Right lobe of liver (tissue), 6 donors: ENCODE results near the gene TMEM161B. TPM values are rescaled to one million over a fixed set of nuclear protein-coding genes. Genes with fewer than 3 reads are reported as not detected.

Experiments used
- ATAC-seq, 4 donors: fragments of 200-7000 bp; cut with Tn5 transposase; one replicate each; pipeline ENCODE4 v1.9.1; 2020; ENCODE audit warnings: mild to moderate bottlenecking in 4 of 4, moderate library complexity in 4 of 4
- DNase-seq, 3 donors: peaks; one replicate each; pipeline ENCODE4 v3.0.0-alpha.2; 2020
- H3K27ac ChIP-seq, 3 donors: fragments of 200-600 bp; one replicate each; pipeline ENCODE4 v1.8.0; 2022
- H3K27me3 ChIP-seq, 2 donors: fragments of 200-600 bp; one replicate each; pipeline ENCODE4 v1.8.0; 2022
- H3K36me3 ChIP-seq, 4 donors: fragments of 200-600 bp; sonication (generic) in 1 of 4; one replicate each; pipeline versions ENCODE4 v1.5.1 to v1.8.0; 2017 to 2022; ENCODE audit warnings: control low read depth in 1 of 4
- H3K4me1 ChIP-seq, 4 donors: fragments of 200-600 bp; sonication (generic) in 1 of 4; one replicate each; pipeline versions ENCODE4 v1.5.1 to v1.8.0; 2017 to 2022; ENCODE audit warnings: control low read depth in 1 of 4
- H3K4me3 ChIP-seq, 3 donors: fragments of 200-600 bp; one replicate each; pipeline ENCODE4 v1.8.0; 2022
- H3K9me3 ChIP-seq, 4 donors: fragments of 200-600 bp; sonication (generic) in 1 of 4; one replicate each; pipeline versions ENCODE4 v1.5.1 to v1.8.0; 2017 to 2022; ENCODE audit warnings: control low read depth in 1 of 4
- POLR2A ChIP-seq: fragments of 450-650 bp; IDR thresholded peaks from one replicate; pipeline ENCODE4 v1.6.1; 2017; ENCODE audit warnings: antibody characterized with exemption, mild to moderate bottlenecking
- WGBS: methylation state at CpG from one replicate; pipeline ENCODE4 v1.1.6; 2018; ENCODE audit warnings: low coverage, low lambda C conversion rate; ENCODE audit not compliant: insufficient coverage; ENCODE audit errors: missing lambda C conversion rate; 5-methylcytosine and 5-hydroxymethylcytosine counted together
- intact Hi-C, 2 donors: fragments of 100-400 bp; cut with DNase I; formaldehyde crosslinking; loops; one replicate each; pipeline versions ENCODE4 v1.11.2 to v1.14.1; 2022
- small RNA-seq, 2 experiments: library from RNA; depleted of rRNA; stranded (forward); fragments of <200 nt; gene quantifications; one replicate each; pipeline ENCODE3, GENCODE V24; 2016
- total RNA-seq, 6 experiments: library from RNA; depleted of rRNA in 2 of 6; stranded (reverse); fragments of >200 nt in 2 of 6; fragmentation: NEBNext Ultra II Directional in 3 of 6; extraction: Animal tissue kit (Norgen Biotek cat#: 25700) in 3 of 6; gene quantifications; one replicate each; pipeline versions ENCODE4 v1.1.0 to v1.2.4, GENCODE V29; 2016 to 2023
- TF ChIP-seq, protein P1 (sequence below), 4 donors: fragments of 200-600 bp in 3 of 4; fragments of 450-650 bp in 1 of 4; IDR thresholded peaks; one replicate each; pipeline versions ENCODE4 v1.5.1 to v1.8.0; 2016 to 2022; ENCODE audit warnings: antibody characterized with exemption in 4 of 4, mild to moderate bottlenecking in 2 of 4
- donor health status: DM: no; HTN: yes; CAD: no.
- donor health status: DM: no; HTN: no; CAD: no.
- donor health status: DM: no; HTN: no; CAD: no.
- donor health status: DM: no; HTN: yes; CAD: no.
- donor health status: DM: no; HTN: yes; CAD: no.

TMEM161B gene
- total RNA-seq, 6 experiments from 2014 or later = 7.2 to 9.9 (median 8.2) TPM

DNA sequence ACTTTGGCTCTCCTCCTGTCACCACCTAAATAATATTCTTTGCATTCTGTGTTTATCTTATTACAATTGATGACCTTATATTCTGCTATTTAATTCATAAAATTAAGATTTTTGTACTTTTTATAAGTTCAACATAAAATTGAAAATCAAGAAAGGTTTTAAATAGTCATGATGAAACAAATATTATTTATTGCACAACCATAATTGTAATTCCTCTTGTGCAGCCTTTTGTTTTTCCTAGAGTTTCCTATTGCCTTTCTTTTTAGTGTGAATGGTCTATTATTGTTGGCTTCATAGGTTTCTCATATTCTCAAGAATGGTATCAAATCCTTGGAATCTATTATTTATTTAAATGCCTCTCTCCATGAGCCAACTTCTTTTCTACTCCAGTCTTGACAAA is 117.9 kb downstream of the TMEM161B start:
- no peaks in the 10 kb centered on the region for H3K36me3 ChIP-seq
- no peak overlapping the region for H3K27ac ChIP-seq
- ATAC-seq (no peak), DNase-seq (no peak)
- H3K4me1 ChIP-seq = no peaks in the 10 kb centered on the region
- H3K9me3 ChIP-seq = no peaks in the 10 kb centered on the region
- TF ChIP-seq POLR2A = no peak
- TF ChIP-seq, protein P1, sequence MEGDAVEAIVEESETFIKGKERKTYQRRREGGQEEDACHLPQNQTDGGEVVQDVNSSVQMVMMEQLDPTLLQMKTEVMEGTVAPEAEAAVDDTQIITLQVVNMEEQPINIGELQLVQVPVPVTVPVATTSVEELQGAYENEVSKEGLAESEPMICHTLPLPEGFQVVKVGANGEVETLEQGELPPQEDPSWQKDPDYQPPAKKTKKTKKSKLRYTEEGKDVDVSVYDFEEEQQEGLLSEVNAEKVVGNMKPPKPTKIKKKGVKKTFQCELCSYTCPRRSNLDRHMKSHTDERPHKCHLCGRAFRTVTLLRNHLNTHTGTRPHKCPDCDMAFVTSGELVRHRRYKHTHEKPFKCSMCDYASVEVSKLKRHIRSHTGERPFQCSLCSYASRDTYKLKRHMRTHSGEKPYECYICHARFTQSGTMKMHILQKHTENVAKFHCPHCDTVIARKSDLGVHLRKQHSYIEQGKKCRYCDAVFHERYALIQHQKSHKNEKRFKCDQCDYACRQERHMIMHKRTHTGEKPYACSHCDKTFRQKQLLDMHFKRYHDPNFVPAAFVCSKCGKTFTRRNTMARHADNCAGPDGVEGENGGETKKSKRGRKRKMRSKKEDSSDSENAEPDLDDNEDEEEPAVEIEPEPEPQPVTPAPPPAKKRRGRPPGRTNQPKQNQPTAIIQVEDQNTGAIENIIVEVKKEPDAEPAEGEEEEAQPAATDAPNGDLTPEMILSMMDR (IDR thresholded peaks at IDR 0.05) = no peak
- no peak overlapping the region for H3K4me3 ChIP-seq
- intact Hi-C loops = no loop called here
- H3K27me3 ChIP-seq = no peaks in the 10 kb centered on the region

DNA sequence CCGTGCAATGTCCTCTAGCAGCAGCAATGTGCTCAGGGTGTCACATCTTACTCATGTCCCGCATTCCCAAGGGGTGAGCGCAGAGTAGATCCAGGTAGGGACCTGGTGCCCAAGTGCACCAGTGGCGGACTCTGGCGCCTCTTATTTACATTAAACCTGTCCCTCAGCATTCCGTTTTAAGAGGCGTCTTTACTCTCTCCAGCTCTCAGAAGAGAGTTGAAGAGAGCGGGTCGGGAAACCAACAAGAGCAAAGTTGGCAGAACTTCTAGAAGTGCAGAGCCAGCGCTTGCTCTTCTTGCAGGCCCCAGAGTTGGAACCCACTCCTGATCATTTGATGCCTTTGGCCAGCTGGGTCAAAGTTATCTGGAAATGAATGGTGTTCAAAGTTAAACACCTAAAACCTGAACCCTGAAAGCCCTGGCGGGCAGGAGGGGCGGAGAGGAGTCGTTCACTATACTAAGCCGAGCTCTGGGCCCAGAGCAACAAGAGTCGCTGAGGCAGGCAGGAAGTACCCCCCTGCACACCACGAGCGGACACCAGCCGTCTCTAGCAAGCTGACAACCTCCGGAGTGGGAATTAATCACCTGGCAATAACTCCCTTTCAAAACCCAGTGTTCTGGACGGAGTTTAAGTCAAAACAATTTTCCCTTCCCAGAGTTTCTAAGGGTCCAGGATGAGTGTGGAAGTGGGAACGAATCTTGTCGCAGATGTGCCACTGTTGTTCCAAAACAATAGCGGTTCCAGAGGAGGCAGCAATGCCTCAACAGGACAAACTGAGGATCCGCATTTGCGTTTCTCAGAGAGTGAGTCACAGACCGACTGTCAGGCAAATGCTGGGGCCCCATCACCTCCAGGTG is 122.8 kb downstream of the TMEM161B start:
- Histone ChIP-seq H3K4me3 (peak overlapping the region in 1 of 3 donors; percentile 17), H3K9me3 (no peaks in the 10 kb centered on the region), H3K27ac (no peak overlapping the region), H3K27me3 (no peaks in the 10 kb centered on the region), H3K4me1 (peaks cover 0 to 17% (median 2%) of the 10 kb centered on the region in 4 donors), H3K36me3 (no peaks in the 10 kb centered on the region)
- intact Hi-C loops = loop anchor here in 1 of 2 donors (10.0 kb wide), 1 partner anchor 529 kb away; no protein-coding TSS in a partner anchor
- DNase-seq (peak in 1 of 3 donors; percentile 42), ATAC-seq (no peak)
- no peak for TF ChIP-seq POLR2A
- TF ChIP-seq, protein P1 (IDR thresholded peaks at IDR 0.05) = no peak
- 27% methylated on average over 19 of the region's 26 CpGs for WGBS

DNA sequence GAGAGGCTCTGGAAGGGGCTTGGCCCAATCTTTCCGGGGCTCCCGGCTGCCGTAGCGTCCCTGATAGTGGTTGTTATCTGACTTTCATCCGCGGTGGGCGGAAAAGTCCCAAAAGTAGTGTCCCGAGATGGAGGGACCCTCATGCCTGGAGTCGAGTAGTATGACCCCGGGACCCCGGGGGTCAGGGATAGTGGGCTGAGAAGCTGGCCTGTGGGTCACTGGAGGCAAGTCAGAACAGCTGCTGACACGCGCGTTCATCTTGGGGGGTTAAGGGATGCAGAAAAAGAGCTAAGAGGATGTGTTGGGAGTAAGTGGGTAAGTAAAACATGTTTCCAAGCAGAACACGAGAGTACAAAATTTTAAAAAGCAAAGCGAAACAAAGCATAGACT is 123.4 kb downstream of the TMEM161B start:
- H3K4me3 ChIP-seq = peak overlapping the region in 1 of 3 donors; percentile 17
- TF ChIP-seq, protein P1 (IDR thresholded peaks at IDR 0.05) = no peak
- TF ChIP-seq POLR2A = no peak
- H3K9me3 ChIP-seq = no peaks in the 10 kb centered on the region
- intact Hi-C loops = loop anchor here in 1 of 2 donors (10.0 kb wide), 1 partner anchor 530 kb away; no protein-coding TSS in a partner anchor
- peak in 1 of 3 donors; percentile 35 for DNase-seq
- H3K36me3 ChIP-seq = no peaks in the 10 kb centered on the region
- peaks cover 0 to 24% (median 2%) of the 10 kb centered on the region in 4 donors for H3K4me1 ChIP-seq
- no peak for ATAC-seq
- 36% methylated on average over 16 of the region's 16 CpGs for WGBS
- H3K27me3 ChIP-seq = no peaks in the 10 kb centered on the region
- H3K27ac ChIP-seq = no peak overlapping the region

Small RNAs within 50 kb of the gene (small RNA-seq; reads per million reads assigned to genes)
- gene RNA5SP187 = 0 reads per million in 2 experiments
